ENCODE data around the gene HEATR5A. TPM values are rescaled to one million over a fixed set of nuclear protein-coding genes. Genes with fewer than 3 reads are reported as not detected.
"Not testable (repeated sequence)": the region's sequence is repeated elsewhere in the genome, so short reads cannot be mapped to it uniquely, and the experiment has no call there.

Gene HEATR5A
- total RNA-seq, 1 donor from 2014 or later, result 46.3 TPM

- Histone ChIP-seq H3K27ac (no peak overlapping the region), H3K27me3 (no peaks in the 10 kb centered on the region), H3K4me1 (no peaks in the 10 kb centered on the region), H3K9me3 (no peaks in the 10 kb centered on the region), H3K36me3 (no peaks in the 10 kb centered on the region), H3K4me3 (no peak overlapping the region)
- no peak for DNase-seq
- intact Hi-C loops (cut with DNase I), result no loop called here
- no peak for ATAC-seq
- TF ChIP-seq, protein P1, sequence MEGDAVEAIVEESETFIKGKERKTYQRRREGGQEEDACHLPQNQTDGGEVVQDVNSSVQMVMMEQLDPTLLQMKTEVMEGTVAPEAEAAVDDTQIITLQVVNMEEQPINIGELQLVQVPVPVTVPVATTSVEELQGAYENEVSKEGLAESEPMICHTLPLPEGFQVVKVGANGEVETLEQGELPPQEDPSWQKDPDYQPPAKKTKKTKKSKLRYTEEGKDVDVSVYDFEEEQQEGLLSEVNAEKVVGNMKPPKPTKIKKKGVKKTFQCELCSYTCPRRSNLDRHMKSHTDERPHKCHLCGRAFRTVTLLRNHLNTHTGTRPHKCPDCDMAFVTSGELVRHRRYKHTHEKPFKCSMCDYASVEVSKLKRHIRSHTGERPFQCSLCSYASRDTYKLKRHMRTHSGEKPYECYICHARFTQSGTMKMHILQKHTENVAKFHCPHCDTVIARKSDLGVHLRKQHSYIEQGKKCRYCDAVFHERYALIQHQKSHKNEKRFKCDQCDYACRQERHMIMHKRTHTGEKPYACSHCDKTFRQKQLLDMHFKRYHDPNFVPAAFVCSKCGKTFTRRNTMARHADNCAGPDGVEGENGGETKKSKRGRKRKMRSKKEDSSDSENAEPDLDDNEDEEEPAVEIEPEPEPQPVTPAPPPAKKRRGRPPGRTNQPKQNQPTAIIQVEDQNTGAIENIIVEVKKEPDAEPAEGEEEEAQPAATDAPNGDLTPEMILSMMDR (IDR thresholded peaks at IDR 0.05), result no peak
Measured at GRCh38 chr14:31280871-31281220, 139.5 kb downstream of the HEATR5A start.

DNA sequence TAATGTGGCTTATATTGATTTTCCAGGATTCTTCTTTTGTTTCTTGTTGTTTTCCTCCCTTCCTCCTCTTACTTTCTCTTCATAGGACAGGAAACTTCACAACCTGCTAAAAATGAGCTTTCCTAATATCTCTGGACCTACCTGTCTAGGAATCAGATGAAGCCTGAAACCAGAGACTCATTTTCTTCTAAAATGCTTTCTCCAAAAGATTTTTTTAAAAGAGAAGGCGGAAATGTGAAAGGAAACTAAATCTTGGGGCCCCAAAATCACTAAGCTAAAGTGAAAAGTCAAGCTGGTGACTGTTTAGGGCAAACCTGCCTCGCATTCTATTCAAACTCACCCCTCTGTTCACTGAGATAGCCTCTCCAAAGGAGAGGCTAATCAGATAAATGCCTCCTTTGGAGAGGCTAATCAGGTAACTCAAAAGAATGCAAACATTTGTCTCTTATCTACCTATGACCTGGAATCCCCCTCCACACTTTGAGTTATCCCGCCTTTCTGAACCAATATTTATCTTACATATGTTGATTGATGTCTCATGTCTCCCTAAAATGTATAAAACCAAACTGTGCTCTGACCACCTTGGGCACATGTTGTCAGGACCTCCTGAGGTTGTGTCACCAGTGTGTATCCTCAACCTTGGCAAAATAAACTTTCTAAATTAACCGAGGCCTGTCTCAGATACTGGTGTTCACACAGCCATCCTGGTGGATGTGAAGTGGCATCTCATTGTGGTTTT is 140.0 kb downstream of the HEATR5A start:
- intact Hi-C loops (cut with DNase I), result no loop called here
- H3K4me1 ChIP-seq, result no peaks in the 10 kb centered on the region
- no peaks in the 10 kb centered on the region for H3K27me3 ChIP-seq
- H3K4me3 ChIP-seq, result no peak overlapping the region
- H3K9me3 ChIP-seq, result no peaks in the 10 kb centered on the region
- DNase-seq (no peak), ATAC-seq (no peak)
- TF ChIP-seq, protein P1 (IDR thresholded peaks at IDR 0.05), result no peak
- H3K36me3 ChIP-seq, result no peaks in the 10 kb centered on the region
- no peak overlapping the region for H3K27ac ChIP-seq

DNA sequence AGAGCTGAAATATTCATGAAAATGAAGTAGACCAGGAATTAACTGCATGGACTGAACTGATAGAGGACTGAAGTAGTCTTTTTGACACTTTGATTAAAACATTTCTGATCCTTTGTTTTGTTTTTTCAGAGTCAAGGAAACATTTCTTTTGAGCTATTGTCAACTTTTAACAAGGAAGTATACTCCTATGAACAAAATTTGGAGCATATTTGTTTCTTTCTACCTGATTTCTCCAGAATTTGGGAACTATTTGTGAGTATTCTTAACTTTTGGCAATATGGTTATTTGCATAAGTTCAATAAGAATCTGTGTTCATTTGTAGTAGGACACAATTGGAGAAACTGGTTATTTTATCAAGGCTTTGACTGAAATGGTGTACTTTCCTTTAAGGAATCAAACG is 141.5 kb downstream of the HEATR5A start:
- TF ChIP-seq, protein P1 (IDR thresholded peaks at IDR 0.05), result no peak
- no peaks in the 10 kb centered on the region for H3K36me3 ChIP-seq
- ATAC-seq (no peak), DNase-seq (no peak)
- no peaks in the 10 kb centered on the region for H3K27me3 ChIP-seq
- no peak overlapping the region for H3K4me3 ChIP-seq
- intact Hi-C loops (cut with DNase I), result no loop called here
- H3K4me1 ChIP-seq, result peaks cover 2% of the 10 kb centered on the region
- H3K27ac ChIP-seq, result no peak overlapping the region
- no peaks in the 10 kb centered on the region for H3K9me3 ChIP-seq

DNA sequence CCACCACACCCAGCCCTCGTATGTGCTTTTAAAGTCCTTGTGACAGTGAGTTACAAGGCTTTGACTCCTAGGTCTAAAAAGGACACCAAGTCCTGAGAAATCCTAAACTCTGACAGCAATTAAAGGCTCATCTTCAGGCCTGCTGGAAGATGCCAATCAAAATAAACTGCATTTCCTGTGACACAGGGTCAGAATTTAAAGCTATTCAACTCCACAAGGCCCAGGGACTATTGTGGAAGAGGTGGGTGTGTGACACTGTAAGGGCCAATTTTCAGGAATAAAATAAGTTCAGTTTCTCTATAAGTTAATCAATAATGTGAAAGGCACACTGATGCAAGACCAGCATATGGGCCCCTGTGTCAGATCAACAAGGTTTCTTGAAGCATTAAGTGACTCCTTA is 143.3 kb downstream of the HEATR5A start:
- no peak for DNase-seq
- no peaks in the 10 kb centered on the region for H3K9me3 ChIP-seq
- no peak for ATAC-seq
- peaks cover 4% of the 10 kb centered on the region for H3K4me1 ChIP-seq
- no peaks in the 10 kb centered on the region for H3K36me3 ChIP-seq
- H3K4me3 ChIP-seq, result no peak overlapping the region
- H3K27ac ChIP-seq, result no peak overlapping the region
- intact Hi-C loops (cut with DNase I), result no loop called here
- no peaks in the 10 kb centered on the region for H3K27me3 ChIP-seq
- TF ChIP-seq, protein P1 (IDR thresholded peaks at IDR 0.05), result no peak

DNA sequence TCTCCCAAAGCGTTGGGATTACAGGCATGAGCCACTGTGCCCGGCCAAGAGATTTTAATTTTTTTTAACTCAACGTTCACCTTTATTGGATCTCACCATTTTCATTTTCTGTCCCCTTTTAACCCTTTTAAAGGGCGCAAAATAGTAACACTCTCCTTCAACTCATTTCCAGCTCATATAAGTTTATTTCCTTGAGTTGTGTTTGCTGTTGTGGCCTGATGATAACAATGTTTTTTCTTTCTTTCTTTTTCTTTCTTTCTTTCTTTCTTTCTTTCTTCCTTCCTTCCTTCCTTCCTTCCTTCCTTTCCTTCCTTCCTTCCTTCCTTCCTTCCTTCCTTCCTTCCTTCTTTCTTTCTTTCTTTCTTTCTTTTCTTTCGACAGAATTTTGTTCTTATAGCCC is 143.9 kb downstream of the HEATR5A start:
- H3K4me3 ChIP-seq; H3K27me3 ChIP-seq; H3K9me3 ChIP-seq; intact Hi-C loops (cut with DNase I); DNase-seq; H3K4me1 ChIP-seq; H3K36me3 ChIP-seq; ATAC-seq; H3K27ac ChIP-seq: not testable (repeated sequence)

DNA sequence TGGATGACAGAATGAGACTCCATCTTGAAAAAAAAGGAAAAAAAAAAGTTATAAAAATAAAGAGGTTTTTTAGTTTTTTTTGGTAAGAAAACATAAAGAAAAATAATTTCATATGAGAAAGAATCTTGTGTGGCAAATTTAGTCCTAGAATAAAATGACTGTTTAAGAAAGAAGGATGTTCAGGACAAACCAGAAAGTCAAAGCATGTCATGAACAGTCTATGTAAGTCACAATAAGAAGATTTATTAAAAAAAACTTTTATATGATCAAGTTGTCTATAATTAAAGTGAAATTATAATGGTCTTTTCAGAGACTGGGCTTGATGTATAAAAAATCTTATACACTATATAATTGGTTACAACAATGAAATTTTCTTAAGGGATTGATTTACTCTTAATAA is 144.6 kb downstream of the HEATR5A start:
- no peaks in the 10 kb centered on the region for H3K36me3 ChIP-seq
- intact Hi-C loops (cut with DNase I), result no loop called here
- H3K27me3 ChIP-seq, result no peaks in the 10 kb centered on the region
- no peak for ATAC-seq
- H3K9me3 ChIP-seq, result no peaks in the 10 kb centered on the region
- TF ChIP-seq, protein P1 (IDR thresholded peaks at IDR 0.05), result no peak
- H3K27ac ChIP-seq, result no peak overlapping the region
- peaks cover 4% of the 10 kb centered on the region for H3K4me1 ChIP-seq
- no peak overlapping the region for H3K4me3 ChIP-seq
- DNase-seq, result no peak

Data from upper lobe of right lung (tissue), 1 donor.